Measurements from ENCODE around the gene RTN4R.

Gene RTN4R

GRCh38 chr22:20243176-20243536 lies 25.0 kb downstream of the RTN4R start:
- no peak for DNase-seq (ENCODE audit: low spot score)
- TF ChIP-seq, protein P1, sequence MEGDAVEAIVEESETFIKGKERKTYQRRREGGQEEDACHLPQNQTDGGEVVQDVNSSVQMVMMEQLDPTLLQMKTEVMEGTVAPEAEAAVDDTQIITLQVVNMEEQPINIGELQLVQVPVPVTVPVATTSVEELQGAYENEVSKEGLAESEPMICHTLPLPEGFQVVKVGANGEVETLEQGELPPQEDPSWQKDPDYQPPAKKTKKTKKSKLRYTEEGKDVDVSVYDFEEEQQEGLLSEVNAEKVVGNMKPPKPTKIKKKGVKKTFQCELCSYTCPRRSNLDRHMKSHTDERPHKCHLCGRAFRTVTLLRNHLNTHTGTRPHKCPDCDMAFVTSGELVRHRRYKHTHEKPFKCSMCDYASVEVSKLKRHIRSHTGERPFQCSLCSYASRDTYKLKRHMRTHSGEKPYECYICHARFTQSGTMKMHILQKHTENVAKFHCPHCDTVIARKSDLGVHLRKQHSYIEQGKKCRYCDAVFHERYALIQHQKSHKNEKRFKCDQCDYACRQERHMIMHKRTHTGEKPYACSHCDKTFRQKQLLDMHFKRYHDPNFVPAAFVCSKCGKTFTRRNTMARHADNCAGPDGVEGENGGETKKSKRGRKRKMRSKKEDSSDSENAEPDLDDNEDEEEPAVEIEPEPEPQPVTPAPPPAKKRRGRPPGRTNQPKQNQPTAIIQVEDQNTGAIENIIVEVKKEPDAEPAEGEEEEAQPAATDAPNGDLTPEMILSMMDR (IDR thresholded peaks at IDR 0.05; ENCODE audit: extremely low read depth, insufficient read depth, missing control alignments), result no peak
- in situ Hi-C loops (cut with MboI; ENCODE audit: low pct_unique_long_range_greater_than_20kb, low sequenced_read_pairs, unreplicated experiment), result no loop called here

DNA sequence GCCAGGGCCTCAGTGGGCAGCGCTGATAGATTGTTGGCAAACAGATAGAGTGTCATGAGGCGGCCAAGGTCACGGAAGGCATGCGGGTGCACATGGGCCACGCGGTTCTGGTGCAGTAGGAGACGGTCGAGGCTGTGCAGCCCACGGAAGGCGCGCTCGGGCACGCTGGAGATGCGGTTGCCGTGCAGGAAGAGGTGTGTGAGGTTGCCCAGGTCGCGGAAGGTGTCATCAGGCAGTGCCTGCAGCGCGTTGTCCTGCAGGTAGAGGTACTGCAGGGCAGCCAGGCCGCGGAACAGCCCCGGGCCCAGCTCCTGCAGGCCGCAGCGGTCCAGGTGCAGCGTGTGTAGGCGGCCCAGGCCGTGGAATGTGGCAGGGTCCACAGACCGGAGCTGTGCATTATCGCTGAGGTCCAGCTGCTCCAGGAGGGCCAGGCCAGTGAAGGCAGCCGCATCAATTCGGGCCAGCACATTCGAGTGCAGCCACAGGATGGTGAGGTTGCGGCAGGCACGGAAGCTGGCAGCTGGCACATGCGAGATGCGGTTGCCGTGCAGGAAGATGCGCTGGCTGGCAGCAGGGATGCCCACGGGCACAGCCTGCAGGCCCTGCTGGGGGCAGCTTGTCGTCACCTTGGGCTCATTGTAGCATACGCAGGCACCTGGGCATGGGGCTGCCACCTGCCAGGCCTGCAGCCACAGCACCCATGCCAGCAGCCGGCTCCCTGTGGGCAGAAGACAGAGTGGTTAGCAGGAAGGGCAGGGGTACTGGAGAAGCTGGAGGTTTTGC lies 25.5 kb downstream of the RTN4R start:
- in situ Hi-C loops (cut with MboI; ENCODE audit: low pct_unique_long_range_greater_than_20kb, low sequenced_read_pairs, unreplicated experiment), result no loop called here
- TF ChIP-seq, protein P1 (IDR thresholded peaks at IDR 0.05; ENCODE audit: extremely low read depth, insufficient read depth, missing control alignments), result no peak
- DNase-seq (ENCODE audit: low spot score), result no peak

DNA sequence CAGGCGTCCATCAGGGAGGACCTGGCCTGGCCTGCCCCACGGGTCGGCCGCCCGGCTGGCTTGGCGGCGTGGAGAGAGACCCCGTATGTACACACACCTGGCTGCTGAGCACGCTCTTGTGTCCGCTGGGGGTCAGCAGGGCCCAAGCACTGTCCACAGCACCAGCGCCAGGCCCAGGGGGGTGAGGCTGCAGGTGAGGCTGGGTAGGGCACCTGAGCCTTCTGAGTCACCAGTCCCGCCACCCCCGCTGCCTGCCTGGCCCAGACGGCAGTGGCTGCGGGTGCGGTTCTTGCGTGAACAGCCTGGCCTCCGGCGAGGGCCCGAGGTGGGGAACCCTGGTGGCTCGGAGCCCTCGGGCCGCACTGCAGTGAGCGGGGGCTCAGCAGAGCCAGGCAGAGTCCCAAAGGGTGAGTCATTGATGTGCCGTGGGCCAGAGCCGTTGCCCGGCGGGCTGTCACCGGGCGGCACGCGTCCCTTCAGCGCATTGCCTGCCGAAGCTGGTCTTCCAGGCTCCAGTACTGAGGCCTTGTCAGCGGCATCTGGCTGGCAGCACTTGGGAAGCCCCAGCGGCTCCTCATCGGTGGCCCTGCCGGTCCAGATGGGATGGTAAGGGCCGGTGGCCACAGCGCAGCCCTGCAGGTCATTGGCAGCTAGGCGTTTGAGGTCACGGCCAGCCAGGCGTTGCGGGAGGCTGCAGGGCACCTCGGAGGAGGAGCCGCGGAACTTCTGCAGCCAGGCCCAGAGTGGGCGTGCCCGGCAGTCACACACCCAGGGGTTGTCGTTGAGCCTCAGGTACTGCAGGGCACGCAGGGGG lies 26.3 kb downstream of the RTN4R start:
- in situ Hi-C loops (cut with MboI; ENCODE audit: low pct_unique_long_range_greater_than_20kb, low sequenced_read_pairs, unreplicated experiment), result no loop called here
- TF ChIP-seq, protein P1 (IDR thresholded peaks at IDR 0.05; ENCODE audit: extremely low read depth, insufficient read depth, missing control alignments), result no peak
- no peak for DNase-seq (ENCODE audit: low spot score)

DNA sequence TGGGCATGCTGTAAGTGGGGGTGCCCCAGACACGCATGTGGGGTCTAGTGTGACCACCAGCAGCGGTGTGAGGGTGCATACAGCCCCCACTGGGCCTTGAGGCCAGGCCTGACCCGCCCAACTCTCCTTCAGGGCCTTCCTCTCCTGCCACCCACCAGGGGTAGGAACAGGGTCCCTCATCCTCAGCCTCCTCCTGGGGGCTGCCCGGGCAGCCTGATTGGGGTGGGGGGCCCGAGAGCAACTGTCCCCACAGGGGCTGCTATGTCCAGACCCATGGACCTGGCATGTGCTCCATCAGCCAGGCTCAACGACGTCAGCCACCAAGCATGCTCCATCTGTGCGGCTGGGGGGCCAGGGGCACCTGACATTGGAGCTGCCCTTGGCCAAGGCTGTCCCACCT lies 27.2 kb downstream of the RTN4R start:
- in situ Hi-C loops (cut with MboI; ENCODE audit: low pct_unique_long_range_greater_than_20kb, low sequenced_read_pairs, unreplicated experiment), result no loop called here
- DNase-seq (ENCODE audit: low spot score), result no peak
- TF ChIP-seq, protein P1 (IDR thresholded peaks at IDR 0.05; ENCODE audit: extremely low read depth, insufficient read depth, missing control alignments), result no peak

GRCh38 chr22:20240447-20240764 lies 27.7 kb downstream of the RTN4R start:
- TF ChIP-seq, protein P1 (IDR thresholded peaks at IDR 0.05; ENCODE audit: extremely low read depth, insufficient read depth, missing control alignments), result no peak
- in situ Hi-C loops (cut with MboI; ENCODE audit: low pct_unique_long_range_greater_than_20kb, low sequenced_read_pairs, unreplicated experiment), result no loop called here
- DNase-seq (ENCODE audit: low spot score), result no peak

GRCh38 chr22:20239676-20240446 lies 28.3 kb downstream of the RTN4R start:
- in situ Hi-C loops (cut with MboI; ENCODE audit: low pct_unique_long_range_greater_than_20kb, low sequenced_read_pairs, unreplicated experiment), result loop anchor here (10.0 kb wide), 1 partner anchor 65 kb away; no protein-coding TSS in a partner anchor
- TF ChIP-seq, protein P1 (IDR thresholded peaks at IDR 0.05; ENCODE audit: extremely low read depth, insufficient read depth, missing control alignments), result no peak
- DNase-seq (ENCODE audit: low spot score), result no peak

Measured in GM13977 (cell line).